SKM-1 (cell line): ENCODE data around the gene MED25.
"Not testable (repeated sequence)": the region's sequence is repeated elsewhere in the genome, so short reads cannot be mapped to it uniquely, and the experiment has no call there.

Experiments used
- DNase-seq: peaks from one replicate; lab custom pipeline; 2025; ENCODE audit not compliant: unreplicated experiment; lab: John Stamatoyannopoulos, UW

MED25 gene

GRCh38 chr19:49812997-49813861 is 4.9 kb upstream of the MED25 start, which contains the start of gene FUZ:
TSS of gene FUZ (minus strand) at chr19:49813292. CDS start at chr19:49813106, 186 bp downstream.
- no peak for DNase-seq

GRCh38 chr19:49814010-49814409 is 4.1 kb upstream of the MED25 start:
- DNase-seq: no peak

GRCh38 chr19:49816590-49816989 is 1.5 kb upstream of the MED25 start:
- DNase-seq: no peak

GRCh38 chr19:49818649-49819370 is 721 bp downstream of the MED25 start:
- DNase-seq: no peak

GRCh38 chr19:49819452-49820115 is 1.5 kb downstream of the MED25 start:
- not testable (repeated sequence) for DNase-seq

- DNase-seq: no peak
These were observed 2.0 kb downstream of the MED25 start for GRCh38 chr19:49820125-49820524.

GRCh38 chr19:49823472-49823871 is 5.4 kb downstream of the MED25 start:
- DNase-seq: no peak

- no peak for DNase-seq
These were observed 6.6 kb downstream of the MED25 start for GRCh38 chr19:49824662-49825061.

GRCh38 chr19:49827034-49827433 is 8.9 kb downstream of the MED25 start:
- no peak for DNase-seq

- no peak for DNase-seq
These were observed 11.1 kb downstream of the MED25 start for GRCh38 chr19:49829200-49829599.

- DNase-seq: no peak
These were observed 11.6 kb downstream of the MED25 start for GRCh38 chr19:49829721-49830120.

GRCh38 chr19:49830766-49831165 is 12.7 kb downstream of the MED25 start:
- no peak for DNase-seq

- no peak for DNase-seq
These were observed 13.5 kb downstream of the MED25 start for GRCh38 chr19:49831592-49831991.

- DNase-seq: no peak
These were observed 14.5 kb downstream of the MED25 start for GRCh38 chr19:49832556-49832955.

GRCh38 chr19:49833599-49833998 is 15.5 kb downstream of the MED25 start:
- DNase-seq: no peak

- DNase-seq: no peak
These were observed 17.5 kb downstream of the MED25 start for GRCh38 chr19:49835562-49835961.

- DNase-seq: no peak
These were observed 18.3 kb downstream of the MED25 start for GRCh38 chr19:49836176-49837008.

- no peak for DNase-seq
These were observed 18.9 kb downstream of the MED25 start for GRCh38 chr19:49837009-49837310.

GRCh38 chr19:49837425-49837824 is 19.3 kb downstream of the MED25 start:
- no peak for DNase-seq

- no peak for DNase-seq
These were observed 20.9 kb downstream of the MED25 start for GRCh38 chr19:49838885-49839588.
